ENCODE results near the gene MORN1. TPM values are rescaled to one million over a fixed set of nuclear protein-coding genes. Genes with fewer than 3 reads are reported as not detected.

MORN1 gene
- total RNA-seq, 1 donor from 2014 or later, result 12.1 TPM

- no peak for TF ChIP-seq CTCF (IDR thresholded peaks at IDR 0.05; ENCODE audit: unreplicated experiment)
- Mint-ChIP-seq H3K36me3 (ENCODE audit: low read depth, unreplicated experiment) (peaks cover 45% of the 10 kb centered on the region), H3K4me1 (ENCODE audit: unreplicated experiment) (no peaks in the 10 kb centered on the region), H3K27ac (ENCODE audit: unreplicated experiment) (no peak overlapping the region), H3K27me3 (ENCODE audit: unreplicated experiment) (peaks cover 7% of the 10 kb centered on the region), H3K4me3 (ENCODE audit: unreplicated experiment) (peak overlapping the region; percentile 54), H3K9me3 (ENCODE audit: unreplicated experiment) (no peaks in the 10 kb centered on the region)
- no peak for DNase-seq (ENCODE audit: low spot score)
Observed at GRCh38 chr1:2403273-2403672, 11.9 kb upstream of the MORN1 start.

DNA sequence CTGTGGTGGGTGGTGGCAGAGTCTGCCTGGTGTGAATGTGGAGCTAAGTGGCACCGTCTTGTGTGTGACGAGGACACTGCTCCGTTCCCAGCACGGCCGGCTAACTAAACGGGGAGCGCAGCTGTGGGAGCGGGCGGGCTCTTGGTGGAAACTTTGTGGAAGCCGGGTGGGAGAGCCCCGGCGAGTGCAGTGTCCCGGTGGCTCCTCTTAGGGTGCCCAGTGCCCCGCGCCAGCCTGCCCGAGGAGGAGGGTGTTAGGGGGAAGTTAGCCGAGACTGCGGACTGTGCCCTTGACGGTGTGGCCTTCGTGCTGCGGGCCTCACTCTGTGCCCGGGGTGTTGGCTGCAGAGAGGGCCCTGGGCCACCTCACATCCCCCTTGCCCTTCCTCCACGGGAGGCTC is 11.1 kb upstream of the MORN1 start:
- Mint-ChIP-seq H3K27me3 (ENCODE audit: unreplicated experiment) (peaks cover 7% of the 10 kb centered on the region), H3K4me1 (ENCODE audit: unreplicated experiment) (no peaks in the 10 kb centered on the region)

DNA sequence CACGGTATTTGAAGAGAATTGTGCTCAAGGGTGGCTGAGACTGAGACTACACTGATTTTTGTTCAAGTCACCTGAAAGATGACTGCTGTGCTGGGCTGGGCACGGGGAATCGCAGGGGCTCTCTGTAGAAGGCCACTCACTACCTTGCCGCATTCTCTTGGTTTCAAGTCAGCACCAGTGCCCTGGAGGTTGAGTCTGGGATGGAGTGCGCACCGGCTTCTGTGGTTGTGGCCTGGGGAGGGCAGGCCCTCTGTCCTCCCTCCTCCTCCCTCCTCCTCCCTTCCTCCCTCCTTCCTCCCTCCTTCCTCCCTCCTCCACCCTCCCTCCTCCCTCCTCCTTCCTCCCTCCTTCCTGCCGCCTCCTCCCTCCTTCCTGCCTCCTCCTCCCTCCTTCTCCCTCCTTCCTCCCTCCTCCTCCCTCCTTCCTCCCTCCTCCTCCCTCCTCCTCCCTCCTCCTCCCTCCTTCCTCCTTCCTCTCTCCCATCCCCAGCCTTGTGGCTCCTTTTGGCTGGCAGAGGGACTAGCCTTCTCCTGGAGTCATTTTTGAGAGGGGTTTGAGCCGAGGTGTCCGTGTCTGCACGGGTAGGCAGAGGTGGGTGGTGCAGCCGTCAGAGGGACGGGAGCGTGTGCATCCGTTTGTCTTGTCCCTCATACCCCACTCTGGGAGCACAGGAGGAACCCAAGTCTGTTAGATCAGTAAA is 9.7 kb upstream of the MORN1 start:
- no peak for TF ChIP-seq CTCF (IDR thresholded peaks at IDR 0.05; ENCODE audit: unreplicated experiment)
- H3K4me3 Mint-ChIP-seq (ENCODE audit: unreplicated experiment), result no peak overlapping the region
- H3K4me1 Mint-ChIP-seq (ENCODE audit: unreplicated experiment), result no peaks in the 10 kb centered on the region
- no peak for DNase-seq (ENCODE audit: low spot score)
- H3K27me3 Mint-ChIP-seq (ENCODE audit: unreplicated experiment), result peaks cover 5% of the 10 kb centered on the region
- H3K27ac Mint-ChIP-seq (ENCODE audit: unreplicated experiment), result no peak overlapping the region
- no peaks in the 10 kb centered on the region for H3K9me3 Mint-ChIP-seq (ENCODE audit: unreplicated experiment)
- H3K36me3 Mint-ChIP-seq (ENCODE audit: low read depth, unreplicated experiment), result peaks cover 44% of the 10 kb centered on the region

More for the DNA sequence above, 11.1 kb upstream of the MORN1 start:
- DNase-seq (ENCODE audit: low spot score), result no peak
- Mint-ChIP-seq H3K36me3 (ENCODE audit: low read depth, unreplicated experiment) (peaks cover 42% of the 10 kb centered on the region), H3K27ac (ENCODE audit: unreplicated experiment) (peak overlapping the region; percentile 8), H3K9me3 (ENCODE audit: unreplicated experiment) (no peaks in the 10 kb centered on the region), H3K4me3 (ENCODE audit: unreplicated experiment) (peak overlapping the region; percentile 48)
- TF ChIP-seq CTCF (IDR thresholded peaks at IDR 0.05; ENCODE audit: unreplicated experiment), result no peak

- Mint-ChIP-seq H3K4me3 (ENCODE audit: unreplicated experiment) (peak overlapping the region; percentile 66), H3K27me3 (ENCODE audit: unreplicated experiment) (peaks cover 5% of the 10 kb centered on the region), H3K36me3 (ENCODE audit: low read depth, unreplicated experiment) (peaks cover 44% of the 10 kb centered on the region), H3K9me3 (ENCODE audit: unreplicated experiment) (no peaks in the 10 kb centered on the region), H3K27ac (ENCODE audit: unreplicated experiment) (no peak overlapping the region), H3K4me1 (ENCODE audit: unreplicated experiment) (no peaks in the 10 kb centered on the region)
- no peak for DNase-seq (ENCODE audit: low spot score)
- TF ChIP-seq CTCF (IDR thresholded peaks at IDR 0.05; ENCODE audit: unreplicated experiment), result no peak
Observed at GRCh38 chr1:2400576-2400909, 9.2 kb upstream of the MORN1 start.

- no peak overlapping the region for H3K27ac Mint-ChIP-seq (ENCODE audit: unreplicated experiment)
- no peak for DNase-seq (ENCODE audit: low spot score)
- peaks cover 5% of the 10 kb centered on the region for H3K27me3 Mint-ChIP-seq (ENCODE audit: unreplicated experiment)
- peak overlapping the region; percentile 66 for H3K4me3 Mint-ChIP-seq (ENCODE audit: unreplicated experiment)
- no peaks in the 10 kb centered on the region for H3K9me3 Mint-ChIP-seq (ENCODE audit: unreplicated experiment)
- no peak for TF ChIP-seq CTCF (IDR thresholded peaks at IDR 0.05; ENCODE audit: unreplicated experiment)
- H3K4me1 Mint-ChIP-seq (ENCODE audit: unreplicated experiment), result no peaks in the 10 kb centered on the region
- H3K36me3 Mint-ChIP-seq (ENCODE audit: low read depth, unreplicated experiment), result peaks cover 44% of the 10 kb centered on the region
Observed at GRCh38 chr1:2399890-2400575, 8.7 kb upstream of the MORN1 start.

Data from endothelial cell (in vitro differentiated cells).